Medulla oblongata (tissue), 1 donor: Measurements from ENCODE around the gene OR5AK2.
"Not testable (repeated sequence)": the region's sequence is repeated elsewhere in the genome, so short reads cannot be mapped to it uniquely, and the experiment has no call there.

Source experiments
- DNase-seq: peaks from one replicate; pipeline ENCODE4 v3.0.0-alpha.2; 2015; ENCODE audit errors: extremely low spot score

OR5AK2 gene

GRCh38 chr11:56988614-56989013 is at the start of gene OR5AK2:
Gene OR5AK2 (plus strand): TSS chr11:56988914. CDS start chr11:56988914, 0 bp downstream.
- DNase-seq = no peak

- not testable (repeated sequence) for DNase-seq
Measured at GRCh38 chr11:56945526-56945925, 43.2 kb upstream of the OR5AK2 start.

- DNase-seq = no peak
Measured at GRCh38 chr11:56948991-56949515, 39.7 kb upstream of the OR5AK2 start.

DNA sequence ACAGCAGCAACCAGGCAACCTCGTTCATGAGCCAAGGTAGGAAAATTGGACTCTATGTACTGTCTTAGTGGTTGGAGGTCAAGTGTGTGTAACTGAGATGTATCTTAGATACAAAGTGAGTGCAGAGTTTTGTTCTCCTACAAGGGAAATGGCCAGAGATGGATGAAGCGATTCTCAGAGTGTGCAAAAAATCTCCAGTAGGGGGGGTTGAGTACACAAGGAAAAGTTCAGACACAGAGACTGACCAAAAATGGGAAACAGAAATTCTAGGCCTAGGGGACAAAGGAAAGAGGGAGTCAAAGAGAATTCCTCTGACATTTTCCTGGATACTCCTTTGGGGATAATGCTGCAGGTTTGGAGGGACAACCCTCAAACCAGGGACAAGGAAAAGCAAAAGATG is 38.2 kb upstream of the OR5AK2 start:
- no peak for DNase-seq

GRCh38 chr11:56953907-56954306 is 34.8 kb upstream of the OR5AK2 start:
- DNase-seq = not testable (repeated sequence)

GRCh38 chr11:56961609-56962008 is 27.1 kb upstream of the OR5AK2 start:
- DNase-seq = no peak

DNA sequence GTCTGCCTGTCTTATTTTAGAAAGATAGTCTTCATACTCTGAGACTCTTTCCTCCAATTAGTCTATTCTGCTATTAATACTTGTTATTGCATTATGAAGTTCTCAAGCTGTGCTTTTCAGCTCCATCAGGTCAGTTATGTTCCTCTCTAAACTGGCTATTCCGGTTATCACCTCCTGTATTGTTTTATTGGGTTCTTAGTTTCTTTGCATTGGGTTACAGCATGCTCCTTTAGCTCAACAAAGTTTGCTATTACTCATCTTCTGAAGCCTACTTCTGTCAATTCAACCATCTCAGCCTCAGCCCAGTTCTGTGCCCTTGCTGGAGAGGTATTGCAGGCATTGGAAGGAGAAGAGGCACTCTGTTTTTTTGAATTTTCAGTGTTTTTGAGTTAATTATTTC is 21.0 kb upstream of the OR5AK2 start:
- DNase-seq = no peak

DNA sequence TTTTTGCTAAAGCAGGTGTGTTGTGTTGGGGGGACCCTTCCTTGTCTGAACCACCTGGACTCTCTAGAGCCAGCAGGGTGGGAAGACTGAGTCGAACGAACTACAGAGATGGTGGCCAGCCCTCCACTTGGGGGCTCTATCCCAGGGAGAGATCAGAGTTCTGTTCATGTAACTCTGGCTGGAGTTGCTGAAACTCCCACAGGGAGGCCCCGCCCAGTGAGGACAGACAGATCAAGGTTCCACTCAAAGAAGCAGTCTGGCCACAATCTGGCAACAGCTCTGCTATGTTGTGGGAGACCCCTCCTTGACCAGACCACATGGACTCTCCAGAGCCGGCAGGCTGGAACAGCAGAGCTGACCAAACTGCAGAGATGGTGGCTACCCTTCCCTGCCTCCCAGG is 20.2 kb upstream of the OR5AK2 start:
- DNase-seq = no peak

GRCh38 chr11:56977314-56977713 is 11.4 kb upstream of the OR5AK2 start:
- no peak for DNase-seq

- DNase-seq = no peak
Measured at GRCh38 chr11:56990702-56991101, 2.0 kb downstream of the OR5AK2 start.

DNA sequence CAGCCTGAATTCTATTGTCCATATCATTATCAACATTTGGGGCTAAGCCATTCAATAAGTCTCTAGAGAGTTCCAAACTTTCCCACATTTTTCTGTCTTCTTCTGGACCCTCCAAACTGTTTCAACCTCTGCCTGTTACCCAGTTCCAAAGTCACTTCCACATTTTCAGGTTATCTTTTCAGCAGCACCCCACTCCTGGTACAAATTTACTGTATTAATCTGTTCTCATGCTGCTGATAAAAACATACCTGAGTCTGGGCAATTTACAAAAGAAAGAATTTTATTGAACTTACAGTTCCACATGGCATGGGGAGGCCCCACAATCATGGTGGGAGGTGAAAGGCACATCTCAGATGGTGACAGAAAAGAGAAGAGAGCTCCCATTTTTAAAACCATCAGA is 5.8 kb downstream of the OR5AK2 start:
- no peak for DNase-seq

DNA sequence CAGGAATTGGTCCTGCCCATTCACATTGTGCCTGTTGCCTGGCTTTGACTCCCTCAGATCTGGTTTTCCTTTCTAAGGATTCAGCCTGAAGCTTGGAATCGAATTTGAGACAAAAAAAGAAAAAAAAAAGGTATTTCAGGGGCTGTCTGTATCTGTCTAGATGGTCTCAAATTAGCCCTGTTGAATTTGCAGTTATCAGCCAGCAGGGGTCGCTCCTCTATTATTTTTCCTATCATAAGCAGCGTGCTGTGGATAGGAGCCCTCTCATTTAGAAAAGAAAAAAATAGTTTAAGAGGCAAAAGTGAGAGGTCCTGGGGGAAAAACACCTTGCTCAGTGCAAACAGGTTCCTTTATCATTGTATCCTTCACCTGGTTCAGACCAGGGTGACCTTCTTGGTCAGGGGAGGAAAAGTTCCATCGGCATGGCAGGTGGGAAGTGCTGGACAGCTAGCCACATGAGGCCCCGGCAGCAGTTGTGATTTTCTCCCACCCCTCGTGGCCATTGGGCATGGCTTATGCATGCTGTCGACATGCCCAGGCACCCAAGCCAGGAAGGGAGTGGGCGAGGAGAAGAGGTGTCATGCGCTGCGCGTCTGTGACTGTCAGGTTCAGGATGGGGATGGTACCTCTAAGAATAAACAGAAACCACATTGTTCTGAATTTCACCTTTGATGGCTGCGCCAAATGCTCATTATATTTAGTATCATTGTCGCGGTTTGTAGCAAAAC is 13.1 kb downstream of the OR5AK2 start:
- no peak for DNase-seq

GRCh38 chr11:57008373-57008772 is 19.7 kb downstream of the OR5AK2 start:
- DNase-seq = no peak

DNA sequence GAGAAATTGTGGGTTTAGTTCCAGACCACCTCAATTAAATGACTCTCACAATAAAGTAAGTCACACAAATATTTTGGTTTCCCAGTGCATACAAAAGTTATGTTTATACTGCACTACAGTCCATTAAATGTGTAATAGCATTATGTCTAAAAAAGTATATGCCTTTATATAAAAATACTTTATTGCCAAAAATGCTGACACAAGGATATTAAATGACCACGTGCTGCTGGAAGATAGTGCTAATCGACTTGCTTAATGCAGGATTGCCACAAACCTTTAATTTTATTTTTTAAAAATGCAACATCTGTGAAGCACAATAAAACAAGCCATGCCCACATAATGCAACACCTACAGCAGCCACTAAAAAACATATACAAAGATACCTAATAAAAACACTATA is 27.0 kb downstream of the OR5AK2 start:
- DNase-seq = no peak

- DNase-seq = no peak
Measured at GRCh38 chr11:57031556-57031955, 42.8 kb downstream of the OR5AK2 start.
